Breast epithelium (tissue), 3 donors: Measurements from ENCODE around the gene RCAN3.

Source experiments
- CTCF ChIP-seq, 3 donors: fragments of 450-650 bp; IDR thresholded peaks; one replicate each; pipeline ENCODE4 v1.5.1; 2016 to 2017; ENCODE audit warnings: antibody characterized with exemption in 3 of 3, mild to moderate bottlenecking in 3 of 3, moderate library complexity in 3 of 3
- POLR2AphosphoS5 ChIP-seq, 3 donors: sonication (generic); formaldehyde crosslinking; IDR thresholded peaks; one replicate each; pipeline ENCODE4 v1.6.1; 2017; ENCODE audit warnings: antibody characterized with exemption in 3 of 3

DNA sequence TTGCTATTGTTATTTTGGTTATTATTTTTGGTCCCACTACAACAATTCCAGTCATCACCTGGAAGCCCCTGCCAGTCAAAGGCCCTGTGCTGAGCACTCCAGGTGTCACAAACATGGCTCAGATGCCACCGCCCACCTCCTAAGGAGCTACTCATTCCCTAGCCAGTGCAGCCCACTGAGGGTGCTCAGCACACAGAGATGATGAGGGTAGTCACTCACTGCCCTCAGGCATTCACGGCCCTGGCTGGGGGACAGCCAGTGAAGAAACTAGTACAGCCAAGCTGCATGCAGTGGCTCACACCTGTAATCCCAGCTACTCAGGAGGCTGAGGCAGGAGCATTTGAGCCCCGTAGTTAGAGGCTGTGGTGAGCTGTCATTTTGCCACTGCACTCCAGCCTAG is 44.8 kb upstream of the RCAN3 start:
- TF ChIP-seq POLR2AphosphoS5 (IDR thresholded peaks at IDR 0.05) (no peak), CTCF (IDR thresholded peaks at IDR 0.05) (no peak)
